GM18499 (cell line): ENCODE measurements around the gene PREP.
"Not testable (repeated sequence)": the region's sequence is repeated elsewhere in the genome, so short reads cannot be mapped to it uniquely, and the experiment has no call there.

Source experiments
- ATAC-seq: cut with Tn5 transposase; IDR thresholded peaks from one replicate; pipeline ENCODE4 v1.9.1; 2021; ENCODE audit warnings: moderate number of reproducible peaks; ENCODE audit not compliant: insufficient read depth, unreplicated experiment

The PREP gene

DNA sequence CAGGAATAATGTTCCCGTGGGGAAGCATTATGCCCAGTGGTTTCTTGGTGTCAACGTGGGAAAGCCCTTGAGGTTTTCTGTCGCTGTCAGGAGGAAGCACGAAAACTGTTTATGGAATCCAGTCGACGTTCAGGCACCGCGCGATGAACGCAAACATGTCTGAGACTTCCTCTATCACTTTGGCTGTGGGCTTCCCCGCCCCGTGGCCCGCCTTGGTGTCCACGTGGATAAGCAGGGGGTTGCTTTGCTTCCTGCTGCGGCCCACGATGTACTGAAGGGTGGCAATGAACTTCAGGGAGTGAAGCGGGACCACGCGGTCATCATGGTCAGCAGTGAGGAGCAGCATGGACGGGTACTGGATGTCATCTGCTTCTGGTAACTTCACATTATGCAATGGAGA, 124.8 kb downstream of the PREP start:
- no peak for ATAC-seq

- no peak for ATAC-seq
Observed at GRCh38 chr6:105276374-105276773, 126.5 kb downstream of the PREP start.

DNA sequence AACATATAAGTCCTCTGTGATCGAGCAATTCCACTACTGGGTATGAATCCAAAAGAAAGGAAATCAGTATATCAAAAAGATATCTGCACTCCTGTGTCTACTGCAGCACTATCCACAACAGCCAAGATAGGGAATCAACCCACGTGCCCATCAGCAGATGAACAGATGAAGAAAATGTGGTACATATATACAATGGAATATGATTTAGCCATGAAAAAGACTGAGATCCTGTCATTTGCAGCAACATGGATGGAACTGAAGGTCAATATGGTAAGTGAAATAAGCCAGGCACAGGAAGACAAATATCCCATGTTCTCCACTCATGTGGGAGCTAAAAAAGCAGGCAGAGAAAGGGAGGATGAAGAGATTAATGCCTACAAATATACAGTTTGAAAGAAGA, 127.3 kb downstream of the PREP start:
- ATAC-seq = no peak

DNA sequence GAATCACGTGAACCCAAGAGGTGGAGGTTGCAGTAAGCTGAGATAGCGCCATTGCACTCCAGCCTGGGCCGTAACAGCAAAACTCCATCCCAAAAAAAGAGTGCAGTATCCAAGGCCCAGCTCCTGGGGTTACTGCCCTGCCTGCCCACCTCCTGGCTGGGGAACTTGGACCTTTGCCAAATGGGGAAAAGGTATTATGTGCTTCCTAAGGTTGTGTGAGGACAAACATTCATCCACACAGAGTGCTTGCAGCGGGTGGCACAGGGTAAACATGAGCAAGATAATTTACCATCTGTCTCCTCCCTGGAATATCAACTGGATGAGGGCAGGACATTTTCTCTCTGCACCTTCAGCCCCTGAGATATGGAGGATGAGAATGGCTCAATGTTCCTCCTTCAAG, 128.2 kb downstream of the PREP start:
- no peak for ATAC-seq

GRCh38 chr6:105273589-105273988, 129.3 kb downstream of the PREP start:
- no peak for ATAC-seq

GRCh38 chr6:105272786-105273185, 130.1 kb downstream of the PREP start:
- ATAC-seq = no peak

GRCh38 chr6:105270511-105270910, 132.4 kb downstream of the PREP start:
- no peak for ATAC-seq

GRCh38 chr6:105269390-105269789, 133.5 kb downstream of the PREP start:
- ATAC-seq = no peak

DNA sequence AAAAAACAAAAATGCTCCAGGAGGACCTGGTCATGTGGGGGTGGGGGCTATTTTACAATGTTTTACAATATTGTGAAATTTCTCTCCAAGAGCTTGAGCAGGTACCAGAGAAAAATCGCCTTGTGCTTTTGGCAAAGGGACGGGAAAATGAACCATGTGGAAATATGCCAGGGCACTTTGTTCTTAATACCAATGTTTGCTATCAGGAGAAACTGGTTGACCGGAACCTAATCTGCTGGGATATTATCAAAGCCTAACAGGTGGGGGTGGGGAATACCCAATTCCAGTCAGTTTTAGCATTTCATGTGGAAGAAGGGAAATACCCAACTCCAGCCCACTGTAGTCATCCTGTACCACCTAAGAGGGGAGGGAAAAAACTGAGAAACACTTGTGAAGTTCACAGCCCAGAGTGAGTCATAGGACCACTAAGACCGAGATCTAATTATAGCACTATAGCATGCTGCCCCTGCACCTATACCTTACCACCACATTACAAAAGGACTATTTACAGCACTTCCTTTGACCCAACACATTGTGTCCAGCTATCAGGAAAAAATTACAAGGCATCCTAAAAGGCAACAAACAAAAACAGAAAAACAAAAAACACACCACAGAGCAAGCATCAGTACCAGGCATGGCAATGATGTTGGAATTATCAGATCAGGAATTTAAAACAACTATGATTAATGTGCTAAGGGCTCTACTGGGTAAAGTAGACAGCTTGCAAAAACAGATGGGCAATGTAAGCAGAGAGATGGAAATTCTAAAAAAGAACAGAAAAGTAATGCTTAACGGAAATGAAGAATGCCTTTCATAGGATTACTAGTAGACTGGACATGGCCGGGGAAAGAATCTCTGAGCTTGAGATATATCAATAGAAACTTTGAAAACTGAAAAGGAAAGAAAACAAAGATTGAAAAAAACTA, 138.9 kb downstream of the PREP start:
- ATAC-seq = peak; percentile 72

DNA sequence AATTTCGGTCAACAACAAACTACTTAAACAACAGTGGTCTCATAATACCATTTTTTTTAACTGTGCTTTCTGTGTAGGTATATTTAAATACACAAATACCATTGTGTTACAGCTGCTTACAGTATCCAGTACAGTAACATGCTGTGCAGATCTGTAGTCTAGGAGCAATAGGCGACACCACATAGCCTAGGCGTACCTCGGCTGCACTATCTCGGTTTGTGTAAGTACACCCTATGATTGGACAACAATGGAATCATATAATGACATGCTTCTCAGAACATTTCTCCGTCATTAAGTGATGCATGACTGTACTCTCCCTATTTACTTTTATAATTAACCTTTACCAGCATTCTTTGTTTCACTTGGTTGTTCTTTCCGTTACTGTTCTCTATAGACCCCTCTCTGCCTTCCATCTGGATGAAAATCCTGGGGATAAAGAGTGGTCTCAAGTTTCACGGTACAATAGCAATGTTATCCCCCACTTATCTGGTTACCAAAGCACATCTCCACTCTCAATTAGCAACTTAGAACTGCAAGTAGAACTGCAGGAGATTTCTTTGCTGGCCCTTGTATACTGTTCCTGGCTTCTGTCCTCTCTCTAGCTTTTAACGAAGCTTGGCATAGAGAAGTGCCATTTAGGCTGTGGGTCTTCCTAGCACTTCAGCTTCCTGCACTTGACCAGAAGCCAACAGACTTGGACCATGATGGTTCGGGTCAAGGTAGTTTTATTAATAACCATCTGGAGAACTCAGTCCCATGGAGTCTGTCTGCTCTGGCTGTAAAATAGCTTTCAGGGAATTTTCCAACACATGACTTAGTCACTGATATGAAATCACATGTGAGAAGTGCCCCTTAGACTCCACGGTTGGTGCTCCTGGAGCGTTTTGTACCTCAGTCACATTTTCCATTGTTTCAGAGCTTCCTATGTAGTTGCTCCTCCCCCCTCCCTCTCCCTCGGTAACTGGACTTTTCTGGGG, 142.7 kb downstream of the PREP start:
- no peak for ATAC-seq

DNA sequence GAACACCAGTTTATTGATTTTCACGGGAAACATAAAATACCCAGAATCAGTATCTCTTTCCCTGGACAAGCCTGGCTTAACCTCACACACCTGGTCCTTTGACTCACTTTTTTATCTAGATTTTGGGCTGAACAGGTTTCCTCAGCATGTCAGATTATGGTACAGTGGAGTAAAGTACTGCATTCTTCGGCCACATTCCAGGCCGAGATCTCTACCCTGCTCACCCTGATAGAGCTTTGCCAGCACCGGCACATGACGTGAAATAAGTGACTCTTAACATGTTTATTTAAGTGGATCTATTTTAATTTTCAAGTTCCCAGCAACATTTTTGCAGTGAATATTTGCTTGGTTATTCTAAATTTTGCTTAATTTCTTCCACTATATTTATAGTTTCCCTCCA, 144.1 kb downstream of the PREP start:
- no peak for ATAC-seq

- no peak for ATAC-seq
Observed at GRCh38 chr6:105257340-105257739, 145.5 kb downstream of the PREP start.

- no peak for ATAC-seq
Observed at GRCh38 chr6:105256619-105257018, 146.3 kb downstream of the PREP start.

- no peak for ATAC-seq
Observed at GRCh38 chr6:105253787-105254186, 149.1 kb downstream of the PREP start.

- ATAC-seq = no peak
Observed at GRCh38 chr6:105251689-105252088, 151.2 kb downstream of the PREP start.

GRCh38 chr6:105250533-105250932, 152.3 kb downstream of the PREP start:
- no peak for ATAC-seq

DNA sequence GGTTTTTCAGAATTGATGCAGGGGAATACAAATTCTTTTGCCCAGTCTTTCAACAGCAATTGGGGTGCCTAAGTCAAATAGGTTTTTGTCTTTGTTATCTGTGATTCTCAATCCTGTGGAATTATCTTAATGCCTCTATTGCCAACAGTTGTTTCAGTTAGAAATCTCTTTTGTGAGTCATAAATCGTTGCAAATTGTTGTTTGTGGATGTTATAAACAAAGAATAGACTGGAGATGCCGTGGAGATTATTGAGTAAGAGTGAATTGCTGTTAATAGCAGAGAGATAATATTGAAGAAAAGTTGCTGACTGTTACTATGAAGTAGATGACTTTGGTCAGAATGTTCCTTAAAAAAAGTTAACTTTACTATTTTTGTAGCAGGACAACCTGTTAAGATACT, 159.4 kb downstream of the PREP start:
- ATAC-seq = no peak

GRCh38 chr6:105235155-105235554, 167.7 kb downstream of the PREP start:
- no peak for ATAC-seq

DNA sequence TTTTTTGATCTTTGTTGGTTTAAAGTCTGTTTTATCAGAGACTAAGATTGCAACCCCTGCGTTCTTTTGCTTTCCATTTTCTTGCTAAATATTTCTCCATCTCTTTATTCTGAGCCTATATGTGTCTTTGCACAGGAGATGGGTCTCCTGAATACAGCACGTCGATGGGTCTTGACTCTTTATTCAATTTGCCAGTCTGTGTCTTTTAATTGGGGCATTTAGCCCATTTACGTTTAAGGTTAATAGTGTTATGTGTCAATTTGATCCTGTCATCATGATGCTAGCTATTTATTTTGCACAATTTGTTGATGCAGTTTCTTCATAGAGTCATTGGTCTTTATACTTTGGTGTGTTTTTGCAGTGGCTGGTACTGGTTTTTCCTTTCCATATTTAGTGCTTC, 171.1 kb downstream of the PREP start:
- ATAC-seq = not testable (repeated sequence)
